HG02678 (cell line): Measurements from ENCODE around the gene CEPT1.
A peak's percentile ranks its signal among the peaks of the same experiment; 100 is the strongest.
"Not testable (repeated sequence)": the region's sequence is repeated elsewhere in the genome, so short reads cannot be mapped to it uniquely, and the experiment has no call there.

Experiments used
- ATAC-seq: cut with Tn5 transposase; IDR thresholded peaks from one replicate; pipeline ENCODE4 v1.9.1; 2021; ENCODE audit warnings: mild to moderate bottlenecking, moderate library complexity; ENCODE audit not compliant: unreplicated experiment

CEPT1 gene

DNA sequence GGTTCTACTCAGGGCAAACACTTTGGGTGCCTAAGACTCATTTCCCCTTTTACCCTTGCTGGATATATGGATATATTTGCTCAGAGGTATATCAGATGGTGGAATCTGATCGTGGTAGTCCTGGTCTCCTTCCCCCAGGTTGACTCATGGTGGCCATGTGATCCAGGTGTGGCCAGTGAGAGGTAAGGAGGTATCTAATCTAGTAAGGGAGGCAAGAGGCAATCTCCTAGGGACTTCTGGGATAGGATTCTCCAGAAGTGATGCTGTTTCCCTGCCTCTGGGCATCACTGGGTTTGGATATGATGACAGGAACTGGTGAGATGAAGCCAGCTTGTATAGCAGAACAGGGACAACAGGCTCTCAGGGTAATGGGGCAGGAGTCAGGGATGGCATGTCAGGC lies 68.9 kb downstream of the CEPT1 start:
- no peak for ATAC-seq

DNA sequence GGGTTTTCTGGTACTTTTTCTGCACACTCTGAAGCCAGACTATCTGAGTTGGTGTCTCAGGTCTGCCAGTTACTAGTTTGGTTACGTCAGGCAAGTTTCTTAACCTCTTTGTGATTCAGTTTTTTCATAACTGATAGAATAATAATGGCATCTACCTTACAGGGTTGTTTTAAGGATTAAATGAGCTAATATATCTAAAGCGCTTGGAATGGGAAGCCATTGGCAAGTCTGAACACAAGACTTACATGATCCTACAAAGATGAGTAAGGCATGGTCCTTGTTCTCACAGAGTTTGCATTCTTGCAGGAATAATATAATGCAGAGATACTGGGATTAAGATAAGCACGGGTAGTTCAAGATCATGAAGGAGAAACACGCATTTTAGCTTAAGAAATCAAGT lies 69.6 kb downstream of the CEPT1 start:
- ATAC-seq, result no peak

DNA sequence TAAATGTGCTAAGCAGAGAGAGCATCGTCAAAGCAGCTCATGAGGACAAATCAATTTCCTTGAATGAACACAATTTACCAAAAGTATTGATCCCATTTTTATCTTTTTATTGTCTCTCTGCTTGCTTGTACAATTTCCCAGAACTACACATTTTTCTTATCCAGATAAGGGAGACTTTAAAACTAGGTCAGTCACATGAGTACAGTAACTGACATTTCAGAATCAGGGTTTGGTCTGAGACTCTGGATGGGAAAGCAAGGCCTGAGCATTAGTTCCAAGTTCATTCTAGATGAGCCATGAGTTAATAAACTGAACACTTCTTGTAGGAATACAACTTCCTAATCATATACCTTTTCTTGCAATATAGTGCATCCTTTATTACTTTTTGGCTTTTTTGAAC lies 71.9 kb downstream of the CEPT1 start:
- ATAC-seq, result no peak

GRCh38 chr1:111212634-111213335 lies 72.8 kb downstream of the CEPT1 start:
- no peak for ATAC-seq

GRCh38 chr1:111213412-111213811 lies 73.4 kb downstream of the CEPT1 start:
- ATAC-seq, result no peak

- no peak for ATAC-seq
Measured at GRCh38 chr1:111214074-111214801, 74.2 kb downstream of the CEPT1 start.

DNA sequence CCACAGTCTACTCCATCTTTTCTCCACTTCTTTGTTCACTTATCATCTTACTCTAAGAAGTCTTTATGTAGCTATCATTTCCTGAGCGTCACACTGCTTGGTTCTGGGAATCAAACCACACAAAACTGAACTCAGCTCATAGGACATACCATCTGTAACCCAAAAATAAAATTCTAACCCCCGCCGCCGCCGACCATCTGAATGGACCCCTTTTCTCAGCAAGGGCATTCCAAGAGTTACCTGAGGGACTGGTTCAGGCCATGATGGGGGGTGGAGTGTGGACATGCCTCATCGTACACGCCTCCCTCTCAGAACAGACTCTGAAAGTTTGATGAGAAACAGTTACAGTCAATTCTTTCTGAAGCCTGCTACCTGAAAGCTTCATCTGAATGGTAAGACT lies 74.9 kb downstream of the CEPT1 start:
- ATAC-seq, result no peak

DNA sequence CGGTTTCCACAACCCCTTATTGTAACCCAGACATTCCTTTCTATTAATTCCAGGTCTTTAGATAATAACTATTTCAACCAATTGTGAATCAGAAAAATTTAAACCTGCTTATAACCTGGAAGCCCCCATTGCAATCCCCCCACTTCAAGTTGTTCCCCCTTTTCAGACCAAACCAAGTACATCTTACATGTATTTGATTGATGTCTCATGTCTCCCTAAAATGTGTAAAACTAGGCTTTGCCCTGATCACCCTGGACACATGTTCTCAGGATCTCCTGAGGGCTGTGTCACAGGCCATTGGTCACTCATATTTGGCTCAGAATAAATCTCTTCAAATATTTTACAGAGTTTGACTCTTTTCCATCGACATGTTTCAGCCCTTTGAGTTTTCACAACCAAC lies 75.3 kb downstream of the CEPT1 start:
- ATAC-seq, result not testable (repeated sequence)

DNA sequence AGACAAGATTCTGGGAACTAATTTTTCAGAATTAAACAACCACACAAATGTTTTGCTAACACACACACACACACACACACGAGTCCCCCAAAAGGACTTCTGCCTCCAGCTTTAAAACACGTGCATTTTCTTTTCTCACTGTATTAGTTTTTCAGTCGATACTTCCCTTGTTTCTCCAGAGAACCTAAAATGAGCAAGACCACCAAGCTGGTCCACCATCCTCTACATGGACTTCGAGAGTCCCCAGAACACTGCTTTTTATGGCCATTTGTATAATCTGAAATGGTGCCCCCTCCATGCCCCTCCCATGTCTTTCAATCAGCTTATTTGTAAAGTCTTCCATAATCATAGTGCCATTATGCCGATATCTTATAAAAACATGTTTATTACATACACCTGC lies 76.7 kb downstream of the CEPT1 start:
- no peak for ATAC-seq

DNA sequence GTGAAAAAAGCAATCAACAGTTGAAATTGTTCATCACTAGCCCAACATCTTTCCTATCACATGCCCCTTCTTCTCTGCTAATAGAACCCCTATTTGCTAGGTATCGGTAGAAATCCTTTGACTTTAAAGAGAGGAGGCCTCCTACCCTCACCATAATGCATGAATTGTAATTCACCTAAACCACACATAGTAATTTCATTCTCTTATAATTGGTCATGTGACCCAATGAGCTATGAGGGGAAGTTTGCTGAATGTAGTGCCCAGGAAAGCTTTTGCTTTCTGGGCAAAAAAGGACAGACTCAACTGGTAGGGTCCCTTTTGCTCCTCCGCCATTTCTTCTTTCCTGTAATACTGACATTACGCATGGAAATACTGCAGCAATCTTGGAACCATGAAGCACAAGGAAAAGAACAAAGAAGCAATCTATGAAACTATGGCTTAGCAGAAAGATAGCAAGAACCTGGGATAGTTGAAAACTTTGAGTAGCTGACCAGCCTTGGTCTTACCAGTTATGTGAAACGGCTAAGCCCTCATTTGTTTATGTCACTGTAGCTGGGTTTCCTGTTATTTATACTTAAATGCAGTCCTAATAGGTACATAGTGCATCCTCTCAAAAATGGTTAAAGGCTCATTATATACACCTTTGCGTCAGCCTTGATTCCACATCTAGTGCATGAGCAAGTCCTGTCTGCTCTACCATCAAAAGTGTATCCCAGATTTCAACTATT lies 77.3 kb downstream of the CEPT1 start:
- no peak for ATAC-seq

- no peak for ATAC-seq
Measured at GRCh38 chr1:111218701-111219556, 78.9 kb downstream of the CEPT1 start.

DNA sequence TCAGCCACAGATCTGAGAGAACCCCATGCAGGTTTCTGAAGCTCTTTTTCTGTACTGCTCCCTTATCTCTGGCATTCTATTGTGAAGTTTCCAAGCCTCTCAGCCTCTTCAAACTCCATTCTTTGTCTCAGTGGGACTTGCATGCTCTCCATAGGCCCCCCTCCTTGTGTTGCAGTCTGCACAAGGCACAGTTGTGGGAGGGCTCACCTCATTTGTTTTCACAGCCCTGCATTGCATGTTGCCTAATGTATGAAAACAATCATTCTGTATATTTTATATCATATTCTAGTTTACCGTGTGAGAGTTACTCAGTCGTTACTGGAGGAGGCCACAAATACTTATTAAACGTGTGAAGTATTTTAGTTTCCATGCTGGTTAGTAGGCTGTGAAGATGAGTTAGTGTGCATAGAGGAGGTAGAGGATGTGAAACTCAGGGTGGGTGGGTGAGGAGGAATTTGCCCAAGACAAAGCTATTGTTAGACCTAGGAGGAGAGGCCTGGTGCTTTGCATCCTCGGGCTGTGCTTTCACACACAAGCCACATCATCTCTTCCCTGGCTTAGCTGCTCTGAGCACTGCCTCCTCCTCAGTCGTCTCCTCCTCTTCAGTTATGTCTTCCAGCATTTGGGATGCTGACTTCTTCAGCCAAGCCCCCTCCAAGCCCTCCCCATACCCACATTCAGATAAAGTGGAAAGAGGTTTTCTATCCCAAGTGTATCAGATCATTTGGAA lies 79.7 kb downstream of the CEPT1 start:
- ATAC-seq, result peak; percentile 38

- no peak for ATAC-seq
Measured at GRCh38 chr1:111220302-111220890, 80.4 kb downstream of the CEPT1 start.

DNA sequence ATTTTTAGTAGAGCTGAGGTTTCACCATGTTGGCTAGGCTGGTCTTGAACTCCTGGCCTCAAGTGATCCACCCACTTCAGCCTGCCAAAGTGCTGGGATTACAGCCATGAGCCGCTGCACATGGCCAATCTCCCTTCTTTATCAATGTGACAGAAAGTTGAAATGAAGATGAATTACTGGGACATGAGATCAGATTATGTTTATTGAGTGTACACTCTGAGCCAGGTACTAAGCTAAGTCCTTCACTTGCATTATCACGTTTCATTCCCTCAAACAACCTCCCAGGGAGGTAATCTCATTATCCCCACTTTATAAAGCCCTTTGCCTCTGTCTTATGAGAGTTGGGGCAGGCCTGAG lies 81.2 kb downstream of the CEPT1 start:
- ATAC-seq, result no peak

DNA sequence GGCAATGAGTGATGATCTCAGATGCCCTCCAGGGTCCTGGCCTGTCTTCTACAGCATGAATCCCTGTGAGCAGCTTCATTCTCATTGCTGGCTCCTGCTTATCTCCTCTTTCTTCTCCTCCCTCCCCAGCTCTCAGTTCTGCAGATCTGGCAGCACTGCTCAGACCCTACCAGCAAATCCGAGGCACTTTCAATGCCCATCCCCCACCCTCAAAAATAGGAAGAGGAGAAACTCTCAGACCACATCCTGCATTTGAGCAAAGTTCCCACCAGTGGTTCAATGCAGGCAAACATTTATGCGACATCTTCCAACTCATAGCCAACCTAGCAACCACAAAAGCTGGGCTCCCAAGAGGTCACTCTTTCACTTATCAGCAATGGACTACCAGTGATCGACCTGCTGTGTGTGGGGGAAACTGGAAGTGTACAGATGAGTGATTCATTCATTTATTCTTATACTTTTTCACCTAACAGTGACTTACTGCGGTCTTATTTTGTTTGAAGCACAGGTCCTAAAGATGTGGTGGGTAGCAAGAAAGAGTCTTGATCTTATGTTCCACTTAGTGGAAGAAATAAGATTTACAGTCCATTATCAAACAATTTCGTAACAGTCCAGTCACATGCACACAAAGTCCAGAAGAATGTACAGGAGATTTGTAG lies 81.7 kb downstream of the CEPT1 start:
- ATAC-seq, result peak; percentile 61

DNA sequence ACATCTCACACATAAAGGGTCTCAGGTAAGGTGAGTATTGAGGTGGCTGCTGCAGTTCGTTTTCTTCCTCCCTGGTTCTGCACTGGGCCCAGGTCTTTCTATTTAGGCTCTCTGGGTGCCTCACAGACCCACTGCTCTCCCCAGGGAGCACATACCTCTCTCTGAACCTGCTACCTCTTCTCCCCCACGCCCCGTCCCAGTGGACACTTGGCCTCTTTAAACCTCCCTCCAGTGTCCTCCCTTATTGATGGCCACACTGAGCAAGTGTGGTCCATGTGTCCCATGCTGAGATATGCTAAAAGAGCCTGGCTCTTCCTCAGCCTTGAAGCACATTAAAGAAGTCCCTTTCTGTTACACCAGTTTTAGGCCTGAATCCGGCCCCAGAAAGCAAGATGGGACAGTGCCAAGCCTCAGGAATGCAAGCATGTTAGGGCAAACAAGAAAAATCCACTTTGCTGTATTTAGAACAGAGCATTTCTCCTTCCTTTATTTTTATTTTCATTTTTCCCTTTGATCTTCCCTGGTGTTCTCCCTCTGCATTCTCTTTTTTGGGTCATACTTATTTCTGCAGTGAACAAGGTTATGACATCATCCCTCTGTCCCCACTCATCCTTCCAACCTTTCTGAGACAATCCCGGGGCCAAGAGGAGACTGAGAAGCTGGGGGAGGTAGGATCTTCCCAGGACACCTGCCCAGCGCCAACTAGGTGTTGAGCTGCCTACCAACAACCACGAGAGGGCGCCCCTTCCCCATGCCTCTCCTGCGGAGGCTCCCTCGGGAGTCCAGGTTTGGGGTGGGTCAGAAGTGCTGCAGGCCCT lies 82.5 kb downstream of the CEPT1 start:
- ATAC-seq, result peak; percentile 30

- no peak for ATAC-seq
Measured at GRCh38 chr1:111223126-111223685, 83.2 kb downstream of the CEPT1 start.

DNA sequence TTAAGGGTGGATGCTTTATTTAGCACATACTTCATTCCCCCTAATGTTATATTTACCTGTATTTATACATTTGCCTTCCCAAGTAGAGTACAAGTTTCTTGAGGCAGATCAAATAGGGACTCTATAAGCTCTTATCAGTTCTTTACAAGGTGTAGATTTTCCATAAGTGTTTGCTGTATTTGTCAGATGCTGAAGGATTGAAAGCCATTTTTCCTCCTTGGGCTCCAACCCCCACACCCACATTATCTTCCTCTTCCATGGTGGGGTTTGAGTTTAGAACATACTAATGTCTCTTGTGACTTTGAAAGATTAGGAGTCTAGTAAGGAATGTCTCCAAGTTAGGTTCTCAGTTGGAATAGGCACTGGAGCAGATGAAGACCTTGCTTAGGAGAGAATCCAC lies 85.1 kb downstream of the CEPT1 start:
- no peak for ATAC-seq
